IPS-11a (cell line): ENCODE results near the gene SHANK3.

ENCODE experiments used
- H3K4me3 ChIP-seq: one replicate; pipeline ENCODE4 v1.5.1; 2013; ENCODE audit warnings: low read depth, low read length, control low read depth

SHANK3 gene

GRCh38 chr22:50711446-50712340 lies 39.1 kb downstream of the SHANK3 start:
- no peak overlapping the region for H3K4me3 ChIP-seq

- H3K4me3 ChIP-seq, result no peak overlapping the region
Observed at GRCh38 chr22:50712341-50713007, 39.9 kb downstream of the SHANK3 start.

- H3K4me3 ChIP-seq, result no peak overlapping the region
Observed at GRCh38 chr22:50713008-50713385, 40.4 kb downstream of the SHANK3 start.

GRCh38 chr22:50713571-50714056 lies 41.0 kb downstream of the SHANK3 start:
- no peak overlapping the region for H3K4me3 ChIP-seq

GRCh38 chr22:50714150-50714549 lies 41.5 kb downstream of the SHANK3 start:
- H3K4me3 ChIP-seq, result no peak overlapping the region

GRCh38 chr22:50714631-50715179 lies 42.1 kb downstream of the SHANK3 start:
- no peak overlapping the region for H3K4me3 ChIP-seq

GRCh38 chr22:50715250-50715649 lies 42.6 kb downstream of the SHANK3 start:
- H3K4me3 ChIP-seq, result no peak overlapping the region

GRCh38 chr22:50715776-50716175 lies 43.2 kb downstream of the SHANK3 start:
- H3K4me3 ChIP-seq, result no peak overlapping the region

- no peak overlapping the region for H3K4me3 ChIP-seq
Observed at GRCh38 chr22:50716290-50717024, 43.8 kb downstream of the SHANK3 start.

- no peak overlapping the region for H3K4me3 ChIP-seq
Observed at GRCh38 chr22:50717709-50718351, 45.2 kb downstream of the SHANK3 start.

- H3K4me3 ChIP-seq, result no peak overlapping the region
Observed at GRCh38 chr22:50718352-50718709, 45.7 kb downstream of the SHANK3 start.

- H3K4me3 ChIP-seq, result peak overlapping the region; percentile 4
Observed at GRCh38 chr22:50719814-50720300, 47.2 kb downstream of the SHANK3 start.

- no peak overlapping the region for H3K4me3 ChIP-seq
Observed at GRCh38 chr22:50720301-50721256, 48.0 kb downstream of the SHANK3 start.

- H3K4me3 ChIP-seq, result no peak overlapping the region
Observed at GRCh38 chr22:50721257-50721844, 48.7 kb downstream of the SHANK3 start.

GRCh38 chr22:50722048-50722701 lies 49.6 kb downstream of the SHANK3 start:
- no peak overlapping the region for H3K4me3 ChIP-seq
